ENCODE data around the gene SPTLC3. TPM values are rescaled to one million over a fixed set of nuclear protein-coding genes. Genes with fewer than 3 reads are reported as not detected.

Gene SPTLC3
- total RNA-seq, 1 experiment from 2014 or later, result 31.5 TPM

GRCh38 chr20:13025181-13025580 lies 16.4 kb downstream of the SPTLC3 start:
- H3K27me3 ChIP-seq (replicated peaks; ENCODE audit: control insufficient read depth, insufficient read depth, low read length), result no peaks in the 10 kb centered on the region
- CTCF ChIA-PET, result no interaction called here
- peaks cover 14% of the 10 kb centered on the region for H3K4me1 ChIP-seq
- H3K9me3 ChIP-seq, result peaks cover 13% of the 10 kb centered on the region
- Mint-ChIP-seq H3K27ac (ENCODE audit: unreplicated experiment) (no peak overlapping the region), H3K27me3 (ENCODE audit: insufficient read depth, unreplicated experiment) (no peaks in the 10 kb centered on the region), H3K36me3 (ENCODE audit: insufficient read depth, unreplicated experiment) (peaks cover 29% of the 10 kb centered on the region), H3K4me1 (ENCODE audit: low read depth, unreplicated experiment) (peaks cover 20% of the 10 kb centered on the region), H3K4me3 (ENCODE audit: unreplicated experiment) (no peak overlapping the region), H3K9me3 (ENCODE audit: unreplicated experiment) (peaks cover 31% of the 10 kb centered on the region)
- TF ChIP-seq CTCF (IDR thresholded peaks at IDR 0.05; ENCODE audit: insufficient read depth in 1 of 2, low read depth in 1 of 2, low read length in 1 of 2, severe bottlenecking in 1 of 2, unreplicated experiment in 1 of 2), result no peak
- DNase-seq, result no peak
- H3K4me3 ChIP-seq (ENCODE audit: low read depth, low read length), result no peak overlapping the region
- intact Hi-C loops (cut with micrococcal nuclease; ENCODE audit: unreplicated experiment), result no loop called here
- POLR2A ChIA-PET, result no interaction called here
- peaks cover 1% of the 10 kb centered on the region for H3K36me3 ChIP-seq (ENCODE audit: control insufficient read depth, insufficient read depth, low read length)
- no TSS peak for BruUV-seq (replicated peaks)

- TF ChIP-seq CTCF (IDR thresholded peaks at IDR 0.05; ENCODE audit: insufficient read depth in 1 of 2, low read depth in 1 of 2, low read length in 1 of 2, severe bottlenecking in 1 of 2, unreplicated experiment in 1 of 2), result no peak
- intact Hi-C loops (cut with micrococcal nuclease; ENCODE audit: unreplicated experiment), result no loop called here
- BruUV-seq (replicated peaks), result no TSS peak
- H3K9me3 ChIP-seq, result no peaks in the 10 kb centered on the region
- Mint-ChIP-seq H3K4me3 (ENCODE audit: unreplicated experiment) (no peak overlapping the region), H3K4me1 (ENCODE audit: low read depth, unreplicated experiment) (peaks cover 16% of the 10 kb centered on the region), H3K27ac (ENCODE audit: unreplicated experiment) (no peak overlapping the region), H3K9me3 (ENCODE audit: unreplicated experiment) (peaks cover 5% of the 10 kb centered on the region), H3K27me3 (ENCODE audit: insufficient read depth, unreplicated experiment) (no peaks in the 10 kb centered on the region), H3K36me3 (ENCODE audit: insufficient read depth, unreplicated experiment) (peaks cover 15% of the 10 kb centered on the region)
- H3K36me3 ChIP-seq (ENCODE audit: control insufficient read depth, insufficient read depth, low read length), result peaks cover 5% of the 10 kb centered on the region
- H3K4me1 ChIP-seq, result peaks cover 18% of the 10 kb centered on the region
- ChIA-PET POLR2A (no interaction called here), CTCF (no interaction called here)
- H3K27me3 ChIP-seq (replicated peaks; ENCODE audit: control insufficient read depth, insufficient read depth, low read length), result no peaks in the 10 kb centered on the region
- DNase-seq, result no peak
- no peak overlapping the region for H3K4me3 ChIP-seq (ENCODE audit: low read depth, low read length)
These were observed 19.2 kb downstream of the SPTLC3 start for GRCh38 chr20:13028001-13028400.

GRCh38 chr20:13028673-13029072 lies 19.9 kb downstream of the SPTLC3 start:
- no peak overlapping the region for H3K27ac Mint-ChIP-seq (ENCODE audit: unreplicated experiment)

More at GRCh38 chr20:13028673-13029072, 19.9 kb downstream of the SPTLC3 start:
- Mint-ChIP-seq H3K27me3 (ENCODE audit: insufficient read depth, unreplicated experiment) (no peaks in the 10 kb centered on the region), H3K4me3 (ENCODE audit: unreplicated experiment) (no peak overlapping the region), H3K4me1 (ENCODE audit: low read depth, unreplicated experiment) (peaks cover 14% of the 10 kb centered on the region), H3K9me3 (ENCODE audit: unreplicated experiment) (no peaks in the 10 kb centered on the region), H3K36me3 (ENCODE audit: insufficient read depth, unreplicated experiment) (peaks cover 11% of the 10 kb centered on the region)
- DNase-seq, result no peak
- Histone ChIP-seq H3K36me3 (ENCODE audit: control insufficient read depth, insufficient read depth, low read length) (peaks cover 5% of the 10 kb centered on the region), H3K27me3 (replicated peaks; ENCODE audit: control insufficient read depth, insufficient read depth, low read length) (no peaks in the 10 kb centered on the region), H3K4me1 (peaks cover 18% of the 10 kb centered on the region), H3K4me3 (ENCODE audit: low read depth, low read length) (no peak overlapping the region), H3K9me3 (no peaks in the 10 kb centered on the region)
- intact Hi-C loops (cut with micrococcal nuclease; ENCODE audit: unreplicated experiment), result no loop called here
- TF ChIP-seq CTCF (IDR thresholded peaks at IDR 0.05; ENCODE audit: insufficient read depth in 1 of 2, low read depth in 1 of 2, low read length in 1 of 2, severe bottlenecking in 1 of 2, unreplicated experiment in 1 of 2), result no peak
- ChIA-PET CTCF (no interaction called here), POLR2A (no interaction called here)
- BruUV-seq (replicated peaks), result no TSS peak
